Neural cell (in vitro differentiated cells): ENCODE measurements around the gene TBC1D9.

Source experiments
- EP300 ChIP-seq: fragments of 450-650 bp; conservative IDR thresholded peaks from 2 replicates; pipeline ENCODE4 v1.6.1; 2014; ENCODE audit warnings: antibody characterized with exemption, mild to moderate bottlenecking, moderate library complexity; ENCODE audit not compliant: poor library complexity, severe bottlenecking
- EZH2 ChIP-seq: fragments of 200-600, 300-800 bp; shearing (Covaris generic), sonication (generic); IDR thresholded peaks from 2 replicates; pipeline ENCODE4 v1.6.1; 2014; ENCODE audit warnings: antibody characterized with exemption, low read length, borderline replicate concordance, mild to moderate bottlenecking; ENCODE audit not compliant: insufficient read depth, poor library complexity, severe bottlenecking
- MXI1 ChIP-seq: fragments of 450-650 bp; conservative IDR thresholded peaks from 2 replicates; pipeline ENCODE4 v1.6.1; 2014; ENCODE audit warnings: antibody characterized with exemption, mild to moderate bottlenecking; ENCODE audit not compliant: poor library complexity, severe bottlenecking
- POLR2AphosphoS5 ChIP-seq: IDR thresholded peaks from 2 replicates; pipeline ENCODE4 v1.6.1; 2012
- RAD21 ChIP-seq: fragments of 450-650 bp; conservative IDR thresholded peaks from 2 replicates; pipeline ENCODE4 v1.6.1; 2014; ENCODE audit warnings: antibody characterized with exemption, mild to moderate bottlenecking, moderate library complexity
- SMC3 ChIP-seq: fragments of 450-650 bp; conservative IDR thresholded peaks from 2 replicates; pipeline ENCODE4 v1.6.1; 2014; ENCODE audit warnings: antibody characterized with exemption, mild to moderate bottlenecking, moderate library complexity; ENCODE audit not compliant: poor library complexity
- TF ChIP-seq, protein P1 (sequence below): IDR thresholded peaks from 2 replicates; pipeline ENCODE4 v1.6.1; 2012; ENCODE audit warnings: borderline replicate concordance
- TF ChIP-seq, protein P2 (sequence below): fragments of 450-650 bp; IDR thresholded peaks from 2 replicates; pipeline ENCODE4 v1.5.1; 2014; ENCODE audit warnings: antibody characterized with exemption, mild to moderate bottlenecking, moderate library complexity; ENCODE audit not compliant: poor library complexity, severe bottlenecking

DNA sequence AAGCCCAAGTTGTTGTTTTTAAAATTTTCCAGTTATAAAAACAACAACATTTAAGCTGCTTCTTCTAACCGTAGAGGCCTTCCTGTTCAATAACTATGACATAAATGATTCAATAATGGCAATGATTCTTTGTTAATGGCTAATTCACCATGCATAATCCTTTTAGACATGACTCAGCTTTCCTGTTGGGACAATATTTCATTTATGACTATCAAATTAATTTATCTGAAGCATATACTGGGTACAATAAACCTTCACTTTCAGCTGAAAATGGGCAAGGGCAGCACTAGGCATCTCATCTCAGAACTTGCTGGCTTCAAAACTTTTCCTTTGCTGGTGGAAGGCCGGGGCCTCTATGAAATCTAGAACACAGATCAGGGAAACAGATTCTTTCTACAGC is 38.9 kb downstream of the TBC1D9 start:
- TF ChIP-seq EZH2 (no peak), MXI1 (no peak), EP300 (no peak), POLR2AphosphoS5 (no peak), RAD21 (no peak), SMC3 (no peak)
- TF ChIP-seq, protein P1, sequence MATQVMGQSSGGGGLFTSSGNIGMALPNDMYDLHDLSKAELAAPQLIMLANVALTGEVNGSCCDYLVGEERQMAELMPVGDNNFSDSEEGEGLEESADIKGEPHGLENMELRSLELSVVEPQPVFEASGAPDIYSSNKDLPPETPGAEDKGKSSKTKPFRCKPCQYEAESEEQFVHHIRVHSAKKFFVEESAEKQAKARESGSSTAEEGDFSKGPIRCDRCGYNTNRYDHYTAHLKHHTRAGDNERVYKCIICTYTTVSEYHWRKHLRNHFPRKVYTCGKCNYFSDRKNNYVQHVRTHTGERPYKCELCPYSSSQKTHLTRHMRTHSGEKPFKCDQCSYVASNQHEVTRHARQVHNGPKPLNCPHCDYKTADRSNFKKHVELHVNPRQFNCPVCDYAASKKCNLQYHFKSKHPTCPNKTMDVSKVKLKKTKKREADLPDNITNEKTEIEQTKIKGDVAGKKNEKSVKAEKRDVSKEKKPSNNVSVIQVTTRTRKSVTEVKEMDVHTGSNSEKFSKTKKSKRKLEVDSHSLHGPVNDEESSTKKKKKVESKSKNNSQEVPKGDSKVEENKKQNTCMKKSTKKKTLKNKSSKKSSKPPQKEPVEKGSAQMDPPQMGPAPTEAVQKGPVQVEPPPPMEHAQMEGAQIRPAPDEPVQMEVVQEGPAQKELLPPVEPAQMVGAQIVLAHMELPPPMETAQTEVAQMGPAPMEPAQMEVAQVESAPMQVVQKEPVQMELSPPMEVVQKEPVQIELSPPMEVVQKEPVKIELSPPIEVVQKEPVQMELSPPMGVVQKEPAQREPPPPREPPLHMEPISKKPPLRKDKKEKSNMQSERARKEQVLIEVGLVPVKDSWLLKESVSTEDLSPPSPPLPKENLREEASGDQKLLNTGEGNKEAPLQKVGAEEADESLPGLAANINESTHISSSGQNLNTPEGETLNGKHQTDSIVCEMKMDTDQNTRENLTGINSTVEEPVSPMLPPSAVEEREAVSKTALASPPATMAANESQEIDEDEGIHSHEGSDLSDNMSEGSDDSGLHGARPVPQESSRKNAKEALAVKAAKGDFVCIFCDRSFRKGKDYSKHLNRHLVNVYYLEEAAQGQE, result no peak
- TF ChIP-seq, protein P2, sequence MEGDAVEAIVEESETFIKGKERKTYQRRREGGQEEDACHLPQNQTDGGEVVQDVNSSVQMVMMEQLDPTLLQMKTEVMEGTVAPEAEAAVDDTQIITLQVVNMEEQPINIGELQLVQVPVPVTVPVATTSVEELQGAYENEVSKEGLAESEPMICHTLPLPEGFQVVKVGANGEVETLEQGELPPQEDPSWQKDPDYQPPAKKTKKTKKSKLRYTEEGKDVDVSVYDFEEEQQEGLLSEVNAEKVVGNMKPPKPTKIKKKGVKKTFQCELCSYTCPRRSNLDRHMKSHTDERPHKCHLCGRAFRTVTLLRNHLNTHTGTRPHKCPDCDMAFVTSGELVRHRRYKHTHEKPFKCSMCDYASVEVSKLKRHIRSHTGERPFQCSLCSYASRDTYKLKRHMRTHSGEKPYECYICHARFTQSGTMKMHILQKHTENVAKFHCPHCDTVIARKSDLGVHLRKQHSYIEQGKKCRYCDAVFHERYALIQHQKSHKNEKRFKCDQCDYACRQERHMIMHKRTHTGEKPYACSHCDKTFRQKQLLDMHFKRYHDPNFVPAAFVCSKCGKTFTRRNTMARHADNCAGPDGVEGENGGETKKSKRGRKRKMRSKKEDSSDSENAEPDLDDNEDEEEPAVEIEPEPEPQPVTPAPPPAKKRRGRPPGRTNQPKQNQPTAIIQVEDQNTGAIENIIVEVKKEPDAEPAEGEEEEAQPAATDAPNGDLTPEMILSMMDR, result no peak
